DND-41 (cell line): ENCODE results near the gene GPATCH4.

ENCODE experiments used
- ATAC-seq: fragments of 200-7000 bp; cut with Tn5 transposase; 3 replicates; pipeline ENCODE4 v1.9.1; 2021; ENCODE audit warnings: low read depth; ENCODE audit not compliant: insufficient read depth
- DNase-seq: peaks from one replicate; pipeline ENCODE4 v3.0.0-alpha.2; 2020
- H2AFZ ChIP-seq: 2 replicates; pipeline ENCODE4 v1.6.0; 2012; ENCODE audit warnings: low read depth, low read length
- H3K27ac ChIP-seq: 2 replicates; pipeline ENCODE4 v1.5.1; 2012; ENCODE audit warnings: low read length, inconsistent platforms
- H3K27me3 ChIP-seq: fragments of 200-600 bp; sonication (generic); 2 replicates; pipeline ENCODE4 v1.6.0; 2012; ENCODE audit warnings: low read length, mild to moderate bottlenecking, inconsistent platforms; ENCODE audit not compliant: insufficient read depth, poor library complexity
- H3K36me3 ChIP-seq: 2 replicates; pipeline ENCODE4 v1.5.1; 2012; ENCODE audit warnings: low read length, inconsistent platforms; ENCODE audit not compliant: insufficient read depth
- H3K4me1 ChIP-seq: 2 replicates; pipeline ENCODE4 v1.5.1; 2012; ENCODE audit warnings: mild to moderate bottlenecking, low read length; ENCODE audit not compliant: insufficient read depth
- H3K4me2 ChIP-seq: 2 replicates; pipeline ENCODE4 v1.6.0; 2012; ENCODE audit warnings: mild to moderate bottlenecking, moderate library complexity, low read length, inconsistent platforms; ENCODE audit not compliant: insufficient read depth
- H3K4me3 ChIP-seq, 2 experiments: fragments of 200-600 bp in 1 of 2; shearing (Covaris generic) in 1 of 2; 2 replicates each; pipeline ENCODE4 v1.5.1; 2012 to 2016; ENCODE audit warnings: inconsistent platforms in 2 of 2, low read length in 2 of 2, mild to moderate bottlenecking in 2 of 2, low read depth in 1 of 2, moderate library complexity in 1 of 2
- H3K79me2 ChIP-seq: 2 replicates; pipeline ENCODE4 v1.6.0; 2012; ENCODE audit warnings: low read length, inconsistent platforms; ENCODE audit not compliant: insufficient read depth
- H3K9ac ChIP-seq: 2 replicates; pipeline ENCODE4 v1.6.0; 2012; ENCODE audit warnings: low read depth, mild to moderate bottlenecking, inconsistent platforms, low read length, moderate library complexity
- H3K9me3 ChIP-seq: 2 replicates; pipeline ENCODE4 v1.5.1; 2012; ENCODE audit warnings: low read length, moderate library complexity, mild to moderate bottlenecking, inconsistent platforms; ENCODE audit not compliant: insufficient read depth, severe bottlenecking
- H4K20me1 ChIP-seq: 2 replicates; pipeline ENCODE4 v1.6.0; 2012; ENCODE audit warnings: low read length; ENCODE audit not compliant: insufficient read depth
- CTCF ChIP-seq: IDR thresholded peaks from 2 replicates; pipeline ENCODE4 v1.5.1; 2012; ENCODE audit warnings: borderline replicate concordance, low read length, moderate library complexity, mild to moderate bottlenecking; ENCODE audit not compliant: poor library complexity, severe bottlenecking; ENCODE audit errors: extremely low read depth
- EZH2 ChIP-seq: IDR thresholded peaks from 3 replicates; pipeline ENCODE4 v1.6.1; 2012; ENCODE audit warnings: borderline replicate concordance, low read depth, mild to moderate bottlenecking, moderate library complexity, low read length, inconsistent platforms; ENCODE audit not compliant: severe bottlenecking

GPATCH4 gene

GRCh38 chr1:156592910-156593660 lies 8.2 kb downstream of the GPATCH4 start:
- TF ChIP-seq EZH2 (no peak), CTCF (no peak)
- peak; percentile 40 for DNase-seq
- H3K79me2 ChIP-seq = peaks cover 24% of the 10 kb centered on the region
- peak overlapping the region; percentile 96 for H3K27ac ChIP-seq
- peaks cover 57% of the 10 kb centered on the region for H3K36me3 ChIP-seq
- peak; percentile 30 for ATAC-seq
- peak overlapping the region in 1 of 2 experiments; percentile 77; a peak in 2 of 4 replicates for H3K4me3 ChIP-seq
- peak overlapping the region; percentile 92 for H3K4me2 ChIP-seq
- no peaks in the 10 kb centered on the region for H3K27me3 ChIP-seq
- H3K9ac ChIP-seq = peak overlapping the region; percentile 95
- peaks cover 13% of the 10 kb centered on the region; the same call in 1 of the 2 replicates for H4K20me1 ChIP-seq
- H2AFZ ChIP-seq = no peak overlapping the region
- no peaks in the 10 kb centered on the region for H3K9me3 ChIP-seq
- peaks cover 30% of the 10 kb centered on the region for H3K4me1 ChIP-seq

- H3K4me3 ChIP-seq = peak overlapping the region; percentile 68 to 77; a peak in 3 of 4 replicates
- TF ChIP-seq CTCF (no peak), EZH2 (no peak)
- peaks cover 23% of the 10 kb centered on the region for H3K79me2 ChIP-seq
- peak overlapping the region; percentile 95 for H3K9ac ChIP-seq
- H3K9me3 ChIP-seq = no peaks in the 10 kb centered on the region
- H3K36me3 ChIP-seq = peaks cover 49% of the 10 kb centered on the region
- DNase-seq (no peak), ATAC-seq (peak; percentile 12; the same call in 2 of the 3 replicates)
- peaks cover 30% of the 10 kb centered on the region for H3K4me1 ChIP-seq
- peak overlapping the region; percentile 92 for H3K4me2 ChIP-seq
- H3K27me3 ChIP-seq = no peaks in the 10 kb centered on the region
- H3K27ac ChIP-seq = peak overlapping the region; percentile 96
- peak overlapping the region; percentile 97 for H2AFZ ChIP-seq
- peaks cover 8% of the 10 kb centered on the region; the same call in 1 of the 2 replicates for H4K20me1 ChIP-seq
These were observed 8.9 kb downstream of the GPATCH4 start for GRCh38 chr1:156592158-156592909.

GRCh38 chr1:156591432-156592157 lies 9.7 kb downstream of the GPATCH4 start, which contains the start of gene NAXE:
Gene NAXE, plus strand, starts transcription at chr1:156591776. Its CDS starts 29 bp downstream, at chr1:156591805.
- no peak for TF ChIP-seq CTCF
- TF ChIP-seq EZH2 = no peak
- Histone ChIP-seq H3K4me3 (peak within 1 kb of the TSS; percentile 68 to 77; a peak in 3 of 4 replicates), H3K79me2 (peaks cover 23% of the 10 kb centered on the region), H3K9ac (peak within 1 kb of the TSS; percentile 95), H3K4me1 (peaks cover 30% of the 10 kb centered on the region), H3K4me2 (peak within 1 kb of the TSS; percentile 92), H4K20me1 (peaks cover 8% of the 10 kb centered on the region; the same call in 1 of the 2 replicates), H2AFZ (peak within 1 kb of the TSS; percentile 97), H3K9me3 (no peaks in the 10 kb centered on the region), H3K27me3 (no peaks in the 10 kb centered on the region), H3K36me3 (peaks cover 44% of the 10 kb centered on the region), H3K27ac (peak within 1 kb of the TSS; percentile 96)
- DNase-seq (peak; percentile 76), ATAC-seq (peak; percentile 87)
